SK-N-SH (cell line): Measurements from ENCODE around the gene FRYL. TPM values are rescaled to one million over a fixed set of nuclear protein-coding genes. Genes with fewer than 3 reads are reported as not detected.

Experiments
- CTCF ChIA-PET: fragments of 300-600, 350-600 bp; formaldehyde crosslinking; extraction: SDS; loops from one replicate; lab custom pipeline; 2021; lab: Yijun Ruan, JAX
- POLR2A ChIA-PET: fragments of 350-600 bp; sonication (Branson Sonifier 250); formaldehyde crosslinking; extraction: SDS; loops from one replicate; lab custom pipeline; 2020; ENCODE audit warnings: antibody characterized with exemption, inconsistent platforms; lab: Yijun Ruan, JAX
- DNase-seq: peaks from one replicate; pipeline ENCODE4 v3.0.0; 2012
- H2AFZ ChIP-seq: fragments of 200-600 bp; sonication (generic); 2 replicates; pipeline ENCODE4 v1.8.1; 2016; ENCODE audit warnings: antibody characterized with exemption, mild to moderate bottlenecking, low read depth
- H3F3A ChIP-seq: fragments of 200-600 bp; sonication (generic); replicated peaks from 2 replicates; pipeline ENCODE3; 2016; ENCODE audit warnings: antibody characterized with exemption, mild to moderate bottlenecking; ENCODE audit not compliant: insufficient read depth
- H3K27ac ChIP-seq, 2 experiments: fragments of 200-500 bp in 1 of 2; fragments of 200-600 bp in 1 of 2; sonication (Bioruptor generic) in 1 of 2; sonication (generic), shearing (Covaris generic) in 1 of 2; 2 replicates each; pipeline versions ENCODE4 v1.5.1 to v1.6.1; 2014 to 2016; ENCODE audit warnings: low read depth in 2 of 2, inconsistent platforms in 1 of 2, low read length in 1 of 2, mild to moderate bottlenecking in 1 of 2, mixed read lengths in 1 of 2
- H3K27me3 ChIP-seq: fragments of 200-600 bp; sonication (generic), shearing (Covaris generic); 2 replicates; pipeline ENCODE4 v1.6.1; 2016; ENCODE audit warnings: mixed run types; ENCODE audit not compliant: insufficient read depth
- H3K36me3 ChIP-seq, 2 experiments: fragments of 200-500 bp in 1 of 2; fragments of 200-600 bp in 1 of 2; sonication (Bioruptor generic) in 1 of 2; sonication (generic) in 1 of 2; replicated peaks in 1 of 2; 2 replicates each; pipeline versions ENCODE3 to v1.5.1; 2014 to 2016; ENCODE audit warnings: low read length in 1 of 2, mild to moderate bottlenecking in 1 of 2; ENCODE audit not compliant: insufficient read depth in 2 of 2, control insufficient read depth in 1 of 2
- H3K4me1 ChIP-seq, 2 experiments: fragments of 200-500 bp in 1 of 2; fragments of 200-600 bp in 1 of 2; sonication (Bioruptor generic) in 1 of 2; sonication (generic), shearing (Covaris generic) in 1 of 2; 2 replicates each; pipeline versions ENCODE4 v1.5.1 to v1.6.1; 2014 to 2016; ENCODE audit warnings: low read depth in 1 of 2, low read length in 1 of 2, mixed run types in 1 of 2; ENCODE audit not compliant: insufficient read depth in 2 of 2, control insufficient read depth in 1 of 2
- H3K4me2 ChIP-seq: fragments of 200-600 bp; sonication (generic), shearing (Covaris generic); 2 replicates; pipeline ENCODE4 v1.6.1; 2017; ENCODE audit warnings: mixed run types
- H3K4me3 ChIP-seq, 2 experiments: fragments of 200-500 bp in 1 of 2; fragments of 200-600 bp in 1 of 2; sonication (Bioruptor generic) in 1 of 2; sonication (generic), shearing (Covaris generic) in 1 of 2; 2 replicates each; pipeline versions ENCODE4 v1.5.1 to v1.8.1; 2014 to 2016; ENCODE audit warnings: low read depth in 2 of 2, inconsistent platforms in 1 of 2, low read length in 1 of 2, mild to moderate bottlenecking in 1 of 2, mixed read lengths in 1 of 2, moderate library complexity in 1 of 2
- H3K79me2 ChIP-seq: fragments of 200-600 bp; sonication (generic); 2 replicates; pipeline ENCODE4 v1.8.1; 2017; ENCODE audit warnings: mild to moderate bottlenecking; ENCODE audit not compliant: insufficient read depth
- H3K9ac ChIP-seq: fragments of 200-600 bp; sonication (generic); 2 replicates; pipeline ENCODE4 v1.6.1; 2017; ENCODE audit warnings: mixed run types
- H3K9me2 ChIP-seq: fragments of 200-600 bp; sonication (generic); 2 replicates; pipeline ENCODE4 v1.6.1; 2017; ENCODE audit warnings: mixed run types
- H3K9me3 ChIP-seq: fragments of 200-600 bp; sonication (generic); 2 replicates; pipeline ENCODE4 v1.6.1; 2017; ENCODE audit warnings: mixed run types, mild to moderate bottlenecking, moderate library complexity
- H4K20me1 ChIP-seq: fragments of 200-600 bp; sonication (generic); 2 replicates; pipeline ENCODE4 v1.6.1; 2017; ENCODE audit warnings: mild to moderate bottlenecking, mixed run types; ENCODE audit not compliant: insufficient read depth
- EP300 ChIP-seq, 2 experiments: IDR thresholded peaks; 2 replicates each; pipeline versions ENCODE4 v1.4.0 to v1.6.1; 2012; ENCODE audit warnings: borderline replicate concordance in 1 of 2, low read depth in 1 of 2, low read length in 1 of 2
- GABPA ChIP-seq: IDR thresholded peaks from 2 replicates; pipeline ENCODE4 v1.4.0; 2012; ENCODE audit warnings: low read depth, mild to moderate bottlenecking
- JUND ChIP-seq: IDR thresholded peaks from 2 replicates; pipeline ENCODE4 v1.4.0; 2012
- MEF2A ChIP-seq: IDR thresholded peaks from 2 replicates; pipeline ENCODE4 v1.4.0; 2012; ENCODE audit warnings: low read depth, borderline replicate concordance
- MXI1 ChIP-seq: IDR thresholded peaks from 2 replicates; pipeline ENCODE4 v1.6.1; 2012; ENCODE audit warnings: mild to moderate bottlenecking, low read depth, low read length, improper control_type of control experiment
- NRF1 ChIP-seq: IDR thresholded peaks from 2 replicates; pipeline ENCODE4 v1.6.1; 2012; ENCODE audit warnings: low read depth, mild to moderate bottlenecking, low read length
- POLR2AphosphoS5 ChIP-seq: IDR thresholded peaks from 2 replicates; pipeline ENCODE4 v1.6.1; 2012; ENCODE audit warnings: low read depth, low read length
- RAD21 ChIP-seq: IDR thresholded peaks from 2 replicates; pipeline ENCODE4 v1.6.1; 2012; ENCODE audit warnings: mild to moderate bottlenecking, low read length
- RCOR1 ChIP-seq: fragments of 150-350 bp; IDR thresholded peaks from 2 replicates; pipeline ENCODE4 v1.6.1; 2017; ENCODE audit warnings: antibody characterized with exemption, low read length
- RXRA ChIP-seq: IDR thresholded peaks from 2 replicates; pipeline ENCODE4 v1.4.0; 2012; ENCODE audit warnings: low read depth, mild to moderate bottlenecking, borderline replicate concordance
- SMC3 ChIP-seq: IDR thresholded peaks from 2 replicates; pipeline ENCODE4 v1.6.1; 2012; ENCODE audit warnings: low read depth, low read length, improper control_type of control experiment
- TAF1 ChIP-seq: IDR thresholded peaks from 2 replicates; pipeline ENCODE4 v1.6.1; 2012; ENCODE audit warnings: low read depth, mild to moderate bottlenecking, low read length, moderate library complexity, borderline replicate concordance
- TEAD4 ChIP-seq: IDR thresholded peaks from 2 replicates; pipeline ENCODE4 v1.4.0; 2012; ENCODE audit warnings: mild to moderate bottlenecking, borderline replicate concordance; ENCODE audit not compliant: insufficient read depth
- USF2 ChIP-seq: fragments of 150-350 bp; IDR thresholded peaks from 2 replicates; pipeline ENCODE4 v1.6.1; 2017; ENCODE audit warnings: antibody characterized with exemption, low read length, low read depth, borderline replicate concordance
- ZBTB33 ChIP-seq: IDR thresholded peaks from 2 replicates; pipeline ENCODE4 v1.4.0; 2012; ENCODE audit warnings: low read depth, borderline replicate concordance
- WGBS: methylation state at CpG from one replicate; pipeline ENCODE4 v1.1.6; 2017; ENCODE audit warnings: low lambda C conversion rate; 5-methylcytosine and 5-hydroxymethylcytosine counted together
- polyA plus RNA-seq, 3 experiments: library from polyadenylated mRNA; depleted of rRNA; stranded (reverse); fragments of >200 nt; gene quantifications; 2 replicates each; pipeline ENCODE4 v1.2.3, GENCODE V29; 2012
- TF ChIP-seq, protein P1 (sequence below): IDR thresholded peaks from 2 replicates; pipeline ENCODE4; 2012

Gene FRYL
- polyA plus RNA-seq, 1 of the 3 experiments (the other 2 are of a cell fraction): 8.2 TPM

GRCh38 chr4:48539597-48539996 is 240.5 kb downstream of the FRYL start:
- TF ChIP-seq RAD21 (no peak), USF2 (no peak), RCOR1 (no peak), ZBTB33 (no peak), POLR2AphosphoS5 (no peak), RXRA (no peak), EP300 (IDR thresholded peaks at IDR 0.05; ENCODE audit: borderline replicate concordance in 1 of 2, low read depth in 1 of 2, low read length in 1 of 2) (no peak), NRF1 (no peak), GABPA (no peak), TAF1 (no peak), SMC3 (no peak), JUND (no peak), MEF2A (no peak), TEAD4 (no peak)
- TF ChIP-seq, protein P1, sequence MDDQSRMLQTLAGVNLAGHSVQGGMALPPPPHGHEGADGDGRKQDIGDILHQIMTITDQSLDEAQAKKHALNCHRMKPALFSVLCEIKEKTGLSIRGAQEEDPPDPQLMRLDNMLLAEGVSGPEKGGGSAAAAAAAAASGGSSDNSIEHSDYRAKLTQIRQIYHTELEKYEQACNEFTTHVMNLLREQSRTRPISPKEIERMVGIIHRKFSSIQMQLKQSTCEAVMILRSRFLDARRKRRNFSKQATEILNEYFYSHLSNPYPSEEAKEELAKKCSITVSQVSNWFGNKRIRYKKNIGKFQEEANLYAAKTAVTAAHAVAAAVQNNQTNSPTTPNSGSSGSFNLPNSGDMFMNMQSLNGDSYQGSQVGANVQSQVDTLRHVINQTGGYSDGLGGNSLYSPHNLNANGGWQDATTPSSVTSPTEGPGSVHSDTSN: no peak
- Histone ChIP-seq H3K4me1 (no peaks in the 10 kb centered on the region; a peak in 2 of 4 replicates), H3K9ac (no peak overlapping the region), H3K79me2 (no peaks in the 10 kb centered on the region), H3K36me3 (peaks cover 66 to 72% of the 10 kb centered on the region in 2 experiments), H4K20me1 (no peaks in the 10 kb centered on the region), H2AFZ (no peak overlapping the region), H3K9me2 (no peaks in the 10 kb centered on the region), H3K27ac (no peak overlapping the region), H3K9me3 (no peaks in the 10 kb centered on the region), H3K4me2 (no peak overlapping the region), H3K27me3 (no peaks in the 10 kb centered on the region), H3K4me3 (no peak overlapping the region), H3F3A (no peaks in the 10 kb centered on the region)
- 93% methylated on average over 3 of the region's 3 CpGs for WGBS
- no peak for DNase-seq
- ChIA-PET POLR2A (no interaction called here), CTCF (interaction anchor here (0.6 to 1.6 kb wide), 5 partner anchors 11 to 249 kb away, joined by 3 to 5 read pairs (median 3); no protein-coding TSS in a partner anchor)

DNA sequence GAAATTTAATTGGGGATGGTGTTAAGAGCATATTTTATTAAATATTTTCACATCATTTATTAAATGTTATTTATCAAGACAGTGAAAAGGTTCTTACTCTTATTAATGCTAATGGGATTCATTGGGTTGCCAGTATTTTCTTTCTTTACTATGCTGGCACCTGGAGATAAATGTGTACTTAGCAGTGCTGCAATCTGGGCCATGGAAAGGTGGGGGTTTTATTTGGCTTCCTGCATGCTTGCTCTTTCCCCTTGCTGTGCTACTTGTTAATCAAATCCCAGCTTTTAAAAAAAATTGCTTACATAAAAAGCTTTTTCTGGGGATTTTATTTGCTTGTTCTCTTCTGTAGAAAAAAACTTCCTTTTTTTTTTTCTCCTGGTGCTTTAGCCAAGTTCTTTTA is 241.7 kb downstream of the FRYL start:
- Histone ChIP-seq H3K9me3 (no peaks in the 10 kb centered on the region), H3K9ac (no peak overlapping the region), H4K20me1 (no peaks in the 10 kb centered on the region), H3K4me1 (no peaks in the 10 kb centered on the region; a peak in 2 of 4 replicates), H3K4me3 (no peak overlapping the region), H3K27ac (no peak overlapping the region), H2AFZ (no peak overlapping the region), H3K27me3 (no peaks in the 10 kb centered on the region), H3K4me2 (no peak overlapping the region), H3K36me3 (peaks cover 65 to 75% of the 10 kb centered on the region in 2 experiments), H3F3A (no peaks in the 10 kb centered on the region), H3K9me2 (no peaks in the 10 kb centered on the region), H3K79me2 (no peaks in the 10 kb centered on the region)
- no peak for TF ChIP-seq MXI1
- POLR2A ChIA-PET: no interaction called here
- no peak for DNase-seq
- CTCF ChIA-PET: interaction anchor here (6.9 kb wide), 1 partner anchor 8 kb away, joined by 37 read pairs; no protein-coding TSS in a partner anchor
